T-cell (primary cell): ENCODE measurements around the gene CELSR1. TPM values are rescaled to one million over a fixed set of nuclear protein-coding genes. Genes with fewer than 3 reads are reported as not detected.

Experiments used
- ATAC-seq, 4 experiments: fragments of 200-7000 bp in 3 of 4; fragments of 150-1000 bp in 1 of 4; cut with Tn5 transposase; replicated peaks in 1 of 4; 1 replicate in 3 of 4; 2 replicates in 1 of 4; pipeline ENCODE4 v1.10.0; 2021; ENCODE audit warnings: moderate library complexity in 3 of 4, mild to moderate bottlenecking in 2 of 4, moderate number of reproducible peaks in 1 of 4
- CTCF ChIA-PET, 2 donors: fragments of 300-600 bp; sonication (Branson Sonifier 250); formaldehyde crosslinking; loops; one replicate each; lab custom pipeline; 2022; ENCODE audit warnings: antibody characterized with exemption in 2 of 2; lab: Charles Lee
- POLR2A ChIA-PET, 2 donors: fragments of 300-600 bp; sonication (Branson Sonifier 250); formaldehyde crosslinking; loops; one replicate each; lab custom pipeline; 2022; ENCODE audit warnings: antibody characterized with exemption in 2 of 2; lab: Charles Lee
- DNase-seq, 35 experiments: peaks; one replicate each; pipeline versions ENCODE4 v3.0.0 to v3.0.0-alpha.2; 2013 to 2023
- H3K27ac ChIP-seq: one replicate; pipeline ENCODE4 v1.5.1; 2013; ENCODE audit warnings: low read length
- H3K27me3 ChIP-seq, 2 experiments: replicated peaks in 1 of 2; 1 replicate in 1 of 2; 2 replicates in 1 of 2; pipeline versions ENCODE4 v1.6.1 to v1.7.0; 2013; ENCODE audit warnings: low read length in 1 of 2, mixed read lengths in 1 of 2; ENCODE audit not compliant: control insufficient read depth in 2 of 2, insufficient read depth in 2 of 2; ENCODE audit errors: extremely low read depth in 1 of 2
- H3K36me3 ChIP-seq, 2 donors: 1 replicate in 1 of 2; 2 replicates in 1 of 2; pipeline versions ENCODE4 v1.6.1 to v1.7.0; 2013; ENCODE audit warnings: low read length in 1 of 2; ENCODE audit not compliant: control insufficient read depth in 2 of 2, insufficient read depth in 1 of 2; ENCODE audit errors: extremely low read depth in 1 of 2
- H3K4me1 ChIP-seq, 2 experiments: 1 replicate in 1 of 2; 2 replicates in 1 of 2; pipeline versions ENCODE4 v1.6.1 to v1.7.0; 2013; ENCODE audit warnings: low read length in 2 of 2, mixed read lengths in 1 of 2; ENCODE audit not compliant: insufficient read depth in 2 of 2, control insufficient read depth in 1 of 2; ENCODE audit errors: extremely low read depth in 1 of 2
- H3K4me3 ChIP-seq, 2 donors: 1 replicate in 1 of 2; 2 replicates in 1 of 2; pipeline versions ENCODE4 v1.5.1 to v1.7.0; 2013; ENCODE audit warnings: mild to moderate bottlenecking in 2 of 2, low read length in 1 of 2, moderate library complexity in 1 of 2; ENCODE audit not compliant: control insufficient read depth in 1 of 2; ENCODE audit errors: extremely low read depth in 1 of 2
- H3K9me3 ChIP-seq: 2 replicates; pipeline ENCODE4 v1.7.0; 2013
- H3K27ac Mint-ChIP-seq, 2 donors: one replicate each; pipeline ENCODE4 v1.8.0; 2020 to 2021; ENCODE audit warnings: mild to moderate bottlenecking in 2 of 2, mixed read lengths in 2 of 2
- H3K27me3 Mint-ChIP-seq, 2 donors: one replicate each; pipeline ENCODE4 v1.8.0; 2021 to 2022; ENCODE audit warnings: mixed read lengths in 2 of 2
- H3K36me3 Mint-ChIP-seq: one replicate; pipeline ENCODE4 v1.8.0; 2021; ENCODE audit warnings: mixed read lengths
- H3K4me1 Mint-ChIP-seq, 3 donors: one replicate each; pipeline ENCODE4 v1.8.0; 2020 to 2022; ENCODE audit warnings: mixed read lengths in 3 of 3, mild to moderate bottlenecking in 1 of 3
- H3K4me3 Mint-ChIP-seq, 3 donors: one replicate each; pipeline ENCODE4 v1.8.0; 2020 to 2022; ENCODE audit warnings: mild to moderate bottlenecking in 3 of 3, mixed read lengths in 3 of 3, moderate library complexity in 3 of 3
- H3K9me3 Mint-ChIP-seq, 3 donors: one replicate each; pipeline ENCODE4 v1.8.0; 2020 to 2022; ENCODE audit warnings: mixed read lengths in 3 of 3
- WGBS: methylation state at CpG from one replicate; pipeline ENCODE4 v1.1.5; 2013; ENCODE audit warnings: missing lambda C conversion rate; ENCODE audit not compliant: insufficient coverage; 5-methylcytosine and 5-hydroxymethylcytosine counted together
- total RNA-seq, 35 experiments: library from RNA in 6 of 35; stranded (reverse) in 6 of 35; fragments of 120-200 nt in 1 of 35; gene quantifications; one replicate each; pipeline versions ENCODE4 v1.2.1 to v1.2.4 and lab custom pipeline; 2013 to 2026

CELSR1 gene
- total RNA-seq, 5 donors from 2014 or later (not counting 1 experiment from before 2014, with no cell fraction given) = 1.1 to 2.7 (median 1.6) TPM

GRCh38 chr22:46428171-46428570, 109.2 kb downstream of the CELSR1 start:
- H3K9me3 Mint-ChIP-seq = peaks cover 0 to 5% (median 3%) of the 10 kb centered on the region in 3 donors
- no peak for DNase-seq
- H3K4me1 Mint-ChIP-seq = peaks cover 15 to 34% (median 17%) of the 10 kb centered on the region in 3 donors
- no peaks in the 10 kb centered on the region for H3K9me3 ChIP-seq
- no peaks in the 10 kb centered on the region for H3K27me3 ChIP-seq
- no peak overlapping the region for H3K4me3 ChIP-seq
- no peak overlapping the region for H3K27ac Mint-ChIP-seq
- H3K4me1 ChIP-seq = peaks cover 2 to 24% of the 10 kb centered on the region in 2 experiments
- H3K27me3 Mint-ChIP-seq = peaks cover 0 to 5% of the 10 kb centered on the region in 2 donors
- no peaks in the 10 kb centered on the region for H3K36me3 ChIP-seq
- no peak overlapping the region for H3K27ac ChIP-seq
- peaks cover 3% of the 10 kb centered on the region for H3K36me3 Mint-ChIP-seq
- POLR2A ChIA-PET = no interaction called here
- ATAC-seq = no peak
- 90% methylated on average over 18 of the region's 18 CpGs for WGBS
- CTCF ChIA-PET = no interaction called here
- H3K4me3 Mint-ChIP-seq = no peak overlapping the region

- Mint-ChIP-seq H3K4me3 (no peak overlapping the region), H3K36me3 (peaks cover 3% of the 10 kb centered on the region), H3K9me3 (peaks cover 0 to 5% (median 3%) of the 10 kb centered on the region in 3 donors), H3K27ac (no peak overlapping the region), H3K27me3 (peaks cover 0 to 5% of the 10 kb centered on the region in 2 donors), H3K4me1 (peaks cover 9 to 17% (median 10%) of the 10 kb centered on the region in 3 donors)
- Histone ChIP-seq H3K27me3 (peaks cover 0 to 8% of the 10 kb centered on the region in 2 experiments), H3K4me3 (no peak overlapping the region), H3K36me3 (no peaks in the 10 kb centered on the region), H3K27ac (no peak overlapping the region), H3K9me3 (no peaks in the 10 kb centered on the region), H3K4me1 (peaks cover 0 to 23% of the 10 kb centered on the region in 2 experiments)
- ChIA-PET POLR2A (no interaction called here), CTCF (no interaction called here)
- no peak for ATAC-seq
- no peak for DNase-seq
- WGBS = no CpG with 5 or more reads among the region's 3 CpGs
Measured at GRCh38 chr22:46425016-46425415, 112.4 kb downstream of the CELSR1 start.

GRCh38 chr22:46424496-46424895, 112.9 kb downstream of the CELSR1 start:
- Histone ChIP-seq H3K4me1 (peaks cover 0 to 23% of the 10 kb centered on the region in 2 experiments), H3K36me3 (no peaks in the 10 kb centered on the region), H3K9me3 (no peaks in the 10 kb centered on the region), H3K27ac (no peak overlapping the region), H3K4me3 (no peak overlapping the region), H3K27me3 (peaks cover 0 to 8% of the 10 kb centered on the region in 2 experiments)
- no peak overlapping the region for H3K27ac Mint-ChIP-seq
- H3K4me3 Mint-ChIP-seq = no peak overlapping the region
- H3K4me1 Mint-ChIP-seq = peaks cover 9 to 17% (median 10%) of the 10 kb centered on the region in 3 donors
- no peak for DNase-seq
- H3K9me3 Mint-ChIP-seq = peaks cover 0 to 5% (median 3%) of the 10 kb centered on the region in 3 donors
- ATAC-seq = no peak
- peaks cover 0 to 5% of the 10 kb centered on the region in 2 donors for H3K27me3 Mint-ChIP-seq
- peaks cover 3% of the 10 kb centered on the region for H3K36me3 Mint-ChIP-seq
- CTCF ChIA-PET = no interaction called here
- 60% methylated on average over 2 of the region's 5 CpGs for WGBS
- POLR2A ChIA-PET = no interaction called here

GRCh38 chr22:46422896-46423295, 114.5 kb downstream of the CELSR1 start:
- Histone ChIP-seq H3K27ac (no peak overlapping the region), H3K4me1 (peaks cover 0 to 23% of the 10 kb centered on the region in 2 experiments), H3K36me3 (no peaks in the 10 kb centered on the region), H3K4me3 (no peak overlapping the region), H3K27me3 (peaks cover 0 to 8% of the 10 kb centered on the region in 2 experiments), H3K9me3 (no peaks in the 10 kb centered on the region)
- WGBS = 82% methylated on average over 7 of the region's 8 CpGs
- Mint-ChIP-seq H3K4me3 (no peak overlapping the region), H3K4me1 (peaks cover 9 to 17% (median 10%) of the 10 kb centered on the region in 3 donors), H3K9me3 (peaks cover 0 to 5% (median 3%) of the 10 kb centered on the region in 3 donors), H3K27ac (no peak overlapping the region), H3K36me3 (peaks cover 3% of the 10 kb centered on the region), H3K27me3 (peaks cover 0 to 5% of the 10 kb centered on the region in 2 donors)
- ATAC-seq (no peak), DNase-seq (no peak)
- CTCF ChIA-PET = no interaction called here
- POLR2A ChIA-PET = no interaction called here

GRCh38 chr22:46421267-46421666, 116.2 kb downstream of the CELSR1 start:
- no peak overlapping the region for H3K27ac ChIP-seq
- DNase-seq = peak in 21 of 35 experiments; percentile 4 to 57 (median 22)
- peaks cover 0 to 3% of the 10 kb centered on the region in 2 donors for H3K27me3 Mint-ChIP-seq
- 62% methylated on average over 11 of the region's 11 CpGs for WGBS
- H3K36me3 Mint-ChIP-seq = peaks cover 3% of the 10 kb centered on the region
- ATAC-seq = peak; percentile 52 to 81 (median 70)
- ChIA-PET CTCF (no interaction called here), POLR2A (no interaction called here)
- peaks cover 8 to 13% (median 9%) of the 10 kb centered on the region in 3 donors for H3K4me1 Mint-ChIP-seq
- H3K9me3 Mint-ChIP-seq = peaks cover 0 to 5% (median 3%) of the 10 kb centered on the region in 3 donors
- H3K9me3 ChIP-seq = no peaks in the 10 kb centered on the region
- peak overlapping the region in 1 of 2 donors; percentile 19 for H3K27ac Mint-ChIP-seq
- peaks cover 0 to 8% of the 10 kb centered on the region in 2 experiments for H3K27me3 ChIP-seq
- H3K36me3 ChIP-seq = no peaks in the 10 kb centered on the region
- H3K4me3 ChIP-seq = no peak overlapping the region
- no peak overlapping the region for H3K4me3 Mint-ChIP-seq
- peaks cover 0 to 20% of the 10 kb centered on the region in 2 experiments for H3K4me1 ChIP-seq

- H3K36me3 Mint-ChIP-seq = peaks cover under 1% of the 10 kb centered on the region
- 93% methylated on average over 27 of the region's 27 CpGs for WGBS
- H3K9me3 Mint-ChIP-seq = no peaks in the 10 kb centered on the region
- ChIA-PET CTCF (interaction anchor here in 1 of 2 donors (1.3 kb wide), 1 partner anchor 52 kb away, joined by 3 read pairs; no protein-coding TSS in a partner anchor), POLR2A (no interaction called here)
- H3K4me1 ChIP-seq = peaks cover 0 to 15% of the 10 kb centered on the region in 2 experiments
- H3K27me3 Mint-ChIP-seq = peaks cover 0 to 2% of the 10 kb centered on the region in 2 donors
- no peaks in the 10 kb centered on the region for H3K9me3 ChIP-seq
- DNase-seq (no peak), ATAC-seq (no peak)
- no peak overlapping the region for H3K4me3 ChIP-seq
- H3K27ac ChIP-seq = no peak overlapping the region
- no peaks in the 10 kb centered on the region for H3K36me3 ChIP-seq
- H3K4me1 Mint-ChIP-seq = peaks cover 0 to 2% (median 0%) of the 10 kb centered on the region in 3 donors
- peaks cover 0 to 8% of the 10 kb centered on the region in 2 experiments for H3K27me3 ChIP-seq
- no peak overlapping the region for H3K4me3 Mint-ChIP-seq
- H3K27ac Mint-ChIP-seq = no peak overlapping the region
Measured at GRCh38 chr22:46419754-46420571, 117.5 kb downstream of the CELSR1 start.
